Esophagus squamous epithelium (tissue), 5 donors: Measurements from ENCODE around the gene BANP. TPM values are rescaled to one million over a fixed set of nuclear protein-coding genes. Genes with fewer than 3 reads are reported as not detected.

Source experiments
- DNase-seq: peaks from one replicate; lab custom pipeline; 2025; lab: John Stamatoyannopoulos, UW
- H3K27ac ChIP-seq, 4 donors: fragments of 200-600 bp; sonication (generic); one replicate each; pipeline ENCODE4 v1.5.1; 2016 to 2019; ENCODE audit warnings: mild to moderate bottlenecking in 1 of 4
- H3K27me3 ChIP-seq, 4 donors: fragments of 200-600 bp; sonication (generic); 1 replicate in 3 of 4; 2 replicates in 1 of 4; pipeline versions ENCODE4 v1.5.1 to v1.6.0; 2017 to 2021; ENCODE audit warnings: antibody characterized with exemption in 1 of 4
- H3K36me3 ChIP-seq, 3 donors: fragments of 200-600 bp; sonication (generic); one replicate each; pipeline ENCODE4 v1.5.1; 2016 to 2019
- H3K4me1 ChIP-seq, 3 donors: fragments of 200-600 bp; sonication (generic); one replicate each; pipeline ENCODE4 v1.5.1; 2017 to 2019
- H3K4me3 ChIP-seq, 4 donors: fragments of 200-600 bp; sonication (generic); 1 replicate in 3 of 4; 2 replicates in 1 of 4; pipeline ENCODE4 v1.5.1; 2016 to 2019; ENCODE audit warnings: mild to moderate bottlenecking in 2 of 4, moderate library complexity in 1 of 4
- H3K9me3 ChIP-seq, 3 donors: fragments of 200-600 bp; sonication (generic); one replicate each; pipeline ENCODE4 v1.5.1; 2016 to 2019
- POLR2A ChIP-seq, 4 donors: fragments of 450-650 bp; IDR thresholded peaks; one replicate each; pipeline ENCODE4 v1.6.1; 2017; ENCODE audit warnings: antibody characterized with exemption in 4 of 4, mild to moderate bottlenecking in 4 of 4, moderate library complexity in 3 of 4
- WGBS, 2 donors: methylation state at CpG; one replicate each; pipeline ENCODE4 v1.1.5; 2018; 5-methylcytosine and 5-hydroxymethylcytosine counted together
- intact Hi-C: fragments of 100-400 bp; cut with DNase I; formaldehyde crosslinking; loops from one replicate; pipeline ENCODE4 v1.15.0; 2022
- total RNA-seq, 4 donors: library from RNA; depleted of rRNA; stranded (reverse); fragments of >200 nt; gene quantifications; one replicate each; pipeline ENCODE4 v1.1.0, GENCODE V29; 2016
- TF ChIP-seq, protein P1 (sequence below), 6 experiments: fragments of 450-650 bp in 4 of 6; fragments of 200-600 bp in 2 of 6; sonication (generic) in 2 of 6; IDR thresholded peaks; one replicate each; pipeline ENCODE4 v1.5.1; 2016 to 2019; ENCODE audit warnings: antibody characterized with exemption in 6 of 6, mild to moderate bottlenecking in 4 of 6, moderate library complexity in 4 of 6
- donor health status: DM: yes; HTN: yes; CAD: no.

The BANP gene
- total RNA-seq, 4 donors from 2014 or later: 13.8 to 19.9 (median 14.1) TPM

- H3K36me3 ChIP-seq: peaks cover 0 to 61% (median 0%) of the 10 kb centered on the region in 3 donors
- intact Hi-C loops: no loop called here
- no peak overlapping the region for H3K27ac ChIP-seq
- H3K4me3 ChIP-seq: no peak overlapping the region
- 80 to 94% methylated on average over 4 of the region's 4 CpGs for WGBS, 2 donors
- TF ChIP-seq, protein P1, sequence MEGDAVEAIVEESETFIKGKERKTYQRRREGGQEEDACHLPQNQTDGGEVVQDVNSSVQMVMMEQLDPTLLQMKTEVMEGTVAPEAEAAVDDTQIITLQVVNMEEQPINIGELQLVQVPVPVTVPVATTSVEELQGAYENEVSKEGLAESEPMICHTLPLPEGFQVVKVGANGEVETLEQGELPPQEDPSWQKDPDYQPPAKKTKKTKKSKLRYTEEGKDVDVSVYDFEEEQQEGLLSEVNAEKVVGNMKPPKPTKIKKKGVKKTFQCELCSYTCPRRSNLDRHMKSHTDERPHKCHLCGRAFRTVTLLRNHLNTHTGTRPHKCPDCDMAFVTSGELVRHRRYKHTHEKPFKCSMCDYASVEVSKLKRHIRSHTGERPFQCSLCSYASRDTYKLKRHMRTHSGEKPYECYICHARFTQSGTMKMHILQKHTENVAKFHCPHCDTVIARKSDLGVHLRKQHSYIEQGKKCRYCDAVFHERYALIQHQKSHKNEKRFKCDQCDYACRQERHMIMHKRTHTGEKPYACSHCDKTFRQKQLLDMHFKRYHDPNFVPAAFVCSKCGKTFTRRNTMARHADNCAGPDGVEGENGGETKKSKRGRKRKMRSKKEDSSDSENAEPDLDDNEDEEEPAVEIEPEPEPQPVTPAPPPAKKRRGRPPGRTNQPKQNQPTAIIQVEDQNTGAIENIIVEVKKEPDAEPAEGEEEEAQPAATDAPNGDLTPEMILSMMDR (IDR thresholded peaks at IDR 0.05): no peak
- no peaks in the 10 kb centered on the region for H3K27me3 ChIP-seq
- no peaks in the 10 kb centered on the region for H3K4me1 ChIP-seq
- no peak for DNase-seq
- no peaks in the 10 kb centered on the region for H3K9me3 ChIP-seq
These were observed 105.0 kb downstream of the BANP start for GRCh38 chr16:88056212-88056611.

DNA sequence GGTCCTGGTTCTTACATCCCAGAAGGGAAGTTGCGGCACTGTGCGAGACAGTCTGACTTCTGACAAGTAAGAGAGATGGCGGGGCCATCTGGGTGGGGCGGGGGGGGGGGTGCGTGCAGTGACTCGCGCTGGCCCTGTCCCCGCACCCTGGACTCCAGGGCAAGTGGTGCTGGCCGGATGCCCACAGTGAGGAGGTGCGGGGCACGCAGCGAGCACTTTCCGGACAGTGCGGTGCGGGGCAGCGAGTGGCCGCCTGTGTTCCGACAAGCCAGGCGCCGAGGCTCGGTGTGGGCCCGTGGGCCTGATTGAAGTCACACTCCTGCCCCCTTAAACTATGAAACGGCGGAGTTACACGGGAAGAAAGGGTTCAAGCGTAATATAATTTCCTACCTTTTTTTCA, 106.4 kb downstream of the BANP start:
- Histone ChIP-seq H3K9me3 (no peaks in the 10 kb centered on the region), H3K27me3 (no peaks in the 10 kb centered on the region), H3K27ac (no peak overlapping the region), H3K4me3 (no peak overlapping the region), H3K4me1 (peaks cover 0 to 10% (median 2%) of the 10 kb centered on the region in 3 donors), H3K36me3 (peaks cover 0 to 56% (median 0%) of the 10 kb centered on the region in 3 donors)
- intact Hi-C loops: no loop called here
- no peak for TF ChIP-seq POLR2A (IDR thresholded peaks at IDR 0.05)
- TF ChIP-seq, protein P1 (IDR thresholded peaks at IDR 0.05): no peak
- no peak for DNase-seq
- 89 to 97% methylated on average over 7 to 16 of the region's 26 CpGs for WGBS, 2 donors

DNA sequence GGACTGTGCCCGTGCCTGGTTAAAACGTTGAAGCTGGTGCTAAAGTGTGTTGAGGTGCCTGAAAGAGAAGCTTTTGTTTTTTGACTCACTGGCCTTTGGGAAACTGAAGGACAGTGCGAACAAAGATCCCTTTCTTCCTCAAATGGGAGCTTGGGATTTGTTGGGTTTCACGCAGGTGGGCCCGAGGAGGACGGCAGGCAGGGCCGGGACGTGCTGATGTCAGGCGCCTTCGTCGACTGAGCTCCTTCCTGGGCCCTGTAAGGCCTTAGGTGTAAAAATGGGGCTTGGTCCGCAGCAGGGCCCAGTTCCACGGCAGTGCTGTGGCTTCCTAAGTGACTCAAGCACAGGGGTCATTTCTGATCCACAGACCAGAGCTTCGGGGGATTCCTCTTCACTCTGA, 106.9 kb downstream of the BANP start:
- DNase-seq: no peak
- intact Hi-C loops: no loop called here
- 79 to 87% methylated on average over 11 to 13 of the region's 14 CpGs for WGBS, 2 donors
- Histone ChIP-seq H3K27me3 (no peaks in the 10 kb centered on the region), H3K36me3 (peaks cover 0 to 56% (median 0%) of the 10 kb centered on the region in 3 donors), H3K27ac (no peak overlapping the region), H3K4me3 (no peak overlapping the region), H3K4me1 (peaks cover 0 to 15% (median 7%) of the 10 kb centered on the region in 3 donors), H3K9me3 (no peaks in the 10 kb centered on the region)
- no peak for TF ChIP-seq POLR2A (IDR thresholded peaks at IDR 0.05)
- TF ChIP-seq, protein P1 (IDR thresholded peaks at IDR 0.05): no peak

- DNase-seq: no peak
- Histone ChIP-seq H3K27ac (no peak overlapping the region), H3K27me3 (no peaks in the 10 kb centered on the region), H3K4me3 (no peak overlapping the region), H3K36me3 (peaks cover 0 to 62% (median 0%) of the 10 kb centered on the region in 3 donors), H3K9me3 (no peaks in the 10 kb centered on the region), H3K4me1 (peaks cover 0 to 22% (median 7%) of the 10 kb centered on the region in 3 donors)
- WGBS, 2 donors: 89 to 93% methylated on average over 7 of the region's 12 CpGs
- intact Hi-C loops: no loop called here
- TF ChIP-seq, protein P1 (IDR thresholded peaks at IDR 0.05): no peak
- no peak for TF ChIP-seq POLR2A (IDR thresholded peaks at IDR 0.05)
These were observed 107.6 kb downstream of the BANP start for GRCh38 chr16:88058817-88059216.

DNA sequence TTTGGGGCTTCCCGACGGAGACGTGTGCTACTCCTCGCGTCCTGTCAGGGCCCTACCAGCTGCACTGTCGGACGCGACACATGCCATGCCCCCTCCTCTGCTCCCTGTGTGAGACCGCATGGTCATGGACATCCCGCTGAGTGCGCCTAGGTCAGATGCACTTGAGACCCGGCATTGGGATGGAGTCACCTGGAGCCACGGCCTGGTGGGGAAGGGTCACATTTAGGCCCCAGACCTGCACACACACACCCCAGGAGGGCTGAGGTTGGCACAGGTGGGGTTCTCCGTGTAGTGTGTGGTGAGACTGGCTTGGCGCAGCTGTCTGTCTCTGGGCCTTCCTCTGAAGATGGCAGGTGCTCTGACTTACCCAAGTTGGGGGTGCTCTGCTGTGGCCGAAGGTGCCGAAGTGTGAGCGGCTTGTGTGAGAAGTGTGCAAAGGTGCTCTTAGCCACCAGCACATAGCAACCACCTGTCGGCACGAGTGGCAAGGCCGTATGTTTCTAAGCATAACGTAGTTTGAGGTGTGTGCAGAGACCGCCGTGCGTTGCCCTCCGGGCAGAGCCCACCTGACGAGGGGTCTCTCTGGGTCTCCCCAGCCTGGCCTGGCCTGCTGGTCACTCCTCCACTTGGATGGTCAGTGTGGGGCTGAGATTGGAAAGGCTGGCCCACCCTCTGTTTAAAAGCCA, 108.6 kb downstream of the BANP start:
- peaks cover 0 to 72% (median 0%) of the 10 kb centered on the region in 3 donors for H3K36me3 ChIP-seq
- intact Hi-C loops: no loop called here
- no peaks in the 10 kb centered on the region for H3K9me3 ChIP-seq
- H3K4me3 ChIP-seq: no peak overlapping the region
- no peak for DNase-seq
- no peak overlapping the region for H3K27ac ChIP-seq
- peaks cover 0 to 25% (median 7%) of the 10 kb centered on the region in 3 donors for H3K4me1 ChIP-seq
- no peaks in the 10 kb centered on the region for H3K27me3 ChIP-seq
- WGBS, 2 donors: 93 to 94% methylated on average over 3 to 7 of the region's 27 CpGs
- TF ChIP-seq, protein P1 (IDR thresholded peaks at IDR 0.05): no peak
- TF ChIP-seq POLR2A (IDR thresholded peaks at IDR 0.05): no peak
